ENCODE results near the gene AOPEP.

GRCh38 chr9:95082401-95083084, 356.0 kb downstream of the AOPEP start:
- TF ChIP-seq POLR2A (IDR thresholded peaks at IDR 0.05) (no peak), CTCF (IDR thresholded peaks at IDR 0.05 in 4 of 5, conservative IDR thresholded peaks at IDR 0.05 in 1 of 5) (no peak)
